ENCODE results near the gene LINC01488.

The LINC01488 gene

GRCh38 chr11:69482322-69482721 lies 859 bp downstream of the LINC01488 start:
- no peak for DNase-seq

GRCh38 chr11:69483170-69483569 lies 1.7 kb downstream of the LINC01488 start:
- no peak for DNase-seq

- DNase-seq: no peak
Measured at GRCh38 chr11:69483691-69484426, 2.4 kb downstream of the LINC01488 start.

GRCh38 chr11:69484427-69485259 lies 3.2 kb downstream of the LINC01488 start:
- no peak for DNase-seq

GRCh38 chr11:69485337-69486041 lies 4.0 kb downstream of the LINC01488 start:
- no peak for DNase-seq

GRCh38 chr11:69486056-69486772 lies 4.8 kb downstream of the LINC01488 start:
- DNase-seq: no peak

GRCh38 chr11:69486773-69487291 lies 5.4 kb downstream of the LINC01488 start:
- no peak for DNase-seq

- no peak for DNase-seq
Measured at GRCh38 chr11:69487391-69487790, 5.9 kb downstream of the LINC01488 start.

GRCh38 chr11:69487849-69488542 lies 6.5 kb downstream of the LINC01488 start:
- DNase-seq: no peak

GRCh38 chr11:69488543-69488940 lies 7.1 kb downstream of the LINC01488 start:
- DNase-seq: no peak

- DNase-seq: no peak
Measured at GRCh38 chr11:69489031-69489745, 7.7 kb downstream of the LINC01488 start.

GRCh38 chr11:69489746-69490365 lies 8.4 kb downstream of the LINC01488 start:
- DNase-seq: no peak

- DNase-seq: no peak
Measured at GRCh38 chr11:69490516-69490915, 9.1 kb downstream of the LINC01488 start.

- DNase-seq: no peak
Measured at GRCh38 chr11:69491071-69492031, 9.9 kb downstream of the LINC01488 start.

GRCh38 chr11:69492201-69492991 lies 10.9 kb downstream of the LINC01488 start:
- no peak for DNase-seq

GRCh38 chr11:69493931-69494821 lies 12.7 kb downstream of the LINC01488 start:
- no peak for DNase-seq

- no peak for DNase-seq
Measured at GRCh38 chr11:69494851-69495250, 13.4 kb downstream of the LINC01488 start.
